GM12864 (cell line): ENCODE measurements around the gene CDH13.

Experiments used
- DNase-seq: peaks from one replicate; pipeline ENCODE4 v3.0.0-alpha.2; 2011; ENCODE audit warnings: low read depth
- H3K4me3 ChIP-seq: 2 replicates; pipeline ENCODE4 v1.5.1; 2011; ENCODE audit warnings: mild to moderate bottlenecking, low read depth, low read length, control low read depth
- TF ChIP-seq, protein P1 (sequence below): IDR thresholded peaks from 2 replicates; pipeline ENCODE4 v1.5.1; 2011; ENCODE audit warnings: low read depth, mild to moderate bottlenecking, moderate library complexity, low read length, control low read depth, inconsistent platforms; ENCODE audit errors: missing control alignments

CDH13 gene

GRCh38 chr16:83490073-83490472 is 863.3 kb downstream of the CDH13 start:
- no peak for DNase-seq
- H3K4me3 ChIP-seq = no peak overlapping the region
- TF ChIP-seq, protein P1, sequence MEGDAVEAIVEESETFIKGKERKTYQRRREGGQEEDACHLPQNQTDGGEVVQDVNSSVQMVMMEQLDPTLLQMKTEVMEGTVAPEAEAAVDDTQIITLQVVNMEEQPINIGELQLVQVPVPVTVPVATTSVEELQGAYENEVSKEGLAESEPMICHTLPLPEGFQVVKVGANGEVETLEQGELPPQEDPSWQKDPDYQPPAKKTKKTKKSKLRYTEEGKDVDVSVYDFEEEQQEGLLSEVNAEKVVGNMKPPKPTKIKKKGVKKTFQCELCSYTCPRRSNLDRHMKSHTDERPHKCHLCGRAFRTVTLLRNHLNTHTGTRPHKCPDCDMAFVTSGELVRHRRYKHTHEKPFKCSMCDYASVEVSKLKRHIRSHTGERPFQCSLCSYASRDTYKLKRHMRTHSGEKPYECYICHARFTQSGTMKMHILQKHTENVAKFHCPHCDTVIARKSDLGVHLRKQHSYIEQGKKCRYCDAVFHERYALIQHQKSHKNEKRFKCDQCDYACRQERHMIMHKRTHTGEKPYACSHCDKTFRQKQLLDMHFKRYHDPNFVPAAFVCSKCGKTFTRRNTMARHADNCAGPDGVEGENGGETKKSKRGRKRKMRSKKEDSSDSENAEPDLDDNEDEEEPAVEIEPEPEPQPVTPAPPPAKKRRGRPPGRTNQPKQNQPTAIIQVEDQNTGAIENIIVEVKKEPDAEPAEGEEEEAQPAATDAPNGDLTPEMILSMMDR = no peak

- TF ChIP-seq, protein P1 = no peak
- H3K4me3 ChIP-seq = no peak overlapping the region
- no peak for DNase-seq
Measured at GRCh38 chr16:83494459-83494858, 867.7 kb downstream of the CDH13 start.

GRCh38 chr16:83501481-83501880 is 874.7 kb downstream of the CDH13 start:
- no peak for DNase-seq
- H3K4me3 ChIP-seq = no peak overlapping the region
- TF ChIP-seq, protein P1 = no peak

DNA sequence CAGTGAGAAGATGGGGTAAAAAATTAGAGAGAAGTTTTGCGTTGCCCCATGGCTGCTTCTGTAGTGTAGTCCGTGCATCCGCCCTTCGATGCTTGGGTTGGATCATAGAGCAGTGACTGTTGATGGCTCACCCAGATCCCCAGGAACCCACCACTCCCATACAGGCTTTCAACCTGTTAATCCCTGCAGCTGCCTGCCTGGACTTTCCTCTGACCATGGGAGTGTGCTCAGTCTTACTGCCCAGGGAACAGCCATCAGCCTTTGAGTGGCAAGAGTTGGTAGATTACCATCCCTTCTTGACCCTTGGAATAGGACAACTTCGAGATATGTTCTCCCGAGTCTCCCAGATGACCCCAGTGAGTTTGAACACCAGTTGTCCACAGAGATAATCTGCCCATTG is 881.5 kb downstream of the CDH13 start:
- H3K4me3 ChIP-seq = no peak overlapping the region
- TF ChIP-seq, protein P1 = no peak
- DNase-seq = no peak

- DNase-seq = no peak
- H3K4me3 ChIP-seq = no peak overlapping the region
- TF ChIP-seq, protein P1 = no peak
Measured at GRCh38 chr16:83509316-83509715, 882.5 kb downstream of the CDH13 start.

- TF ChIP-seq, protein P1 = no peak
- H3K4me3 ChIP-seq = no peak overlapping the region
- DNase-seq = no peak
Measured at GRCh38 chr16:83510906-83511305, 884.1 kb downstream of the CDH13 start.

DNA sequence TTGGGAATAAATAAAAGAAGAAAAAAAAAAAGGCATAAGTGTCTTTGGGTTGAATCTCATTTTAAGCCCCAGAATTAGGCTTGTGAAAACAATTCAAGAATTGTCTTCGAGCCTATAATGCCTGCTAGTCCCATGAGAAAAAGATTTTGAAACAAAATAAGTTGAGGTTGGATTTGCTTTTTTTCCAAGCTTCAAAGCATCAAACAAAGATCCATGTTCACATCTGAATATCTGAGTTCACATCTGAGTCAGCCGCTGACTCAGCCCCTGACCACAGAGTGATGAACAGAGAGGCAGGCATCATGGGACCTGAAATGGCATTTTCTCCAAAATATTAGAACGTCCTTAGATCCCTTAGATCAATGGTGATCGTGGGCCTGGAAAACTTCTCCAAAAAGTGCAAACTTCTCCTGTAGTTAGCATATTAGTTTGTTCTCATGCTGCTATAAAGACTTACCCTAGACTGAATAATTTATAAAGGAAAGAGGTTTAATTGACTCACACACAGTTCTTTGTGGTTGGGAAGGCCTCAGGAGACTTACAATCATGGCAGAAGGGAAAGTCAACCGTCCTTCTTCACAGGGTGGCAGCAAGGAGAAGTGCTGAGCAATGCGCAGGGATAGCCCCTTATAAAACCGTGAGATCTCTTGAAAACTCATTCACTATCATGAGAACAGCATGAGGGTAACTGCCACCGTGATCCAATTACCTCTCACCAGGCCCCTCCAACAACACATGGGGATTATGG is 886.4 kb downstream of the CDH13 start:
- H3K4me3 ChIP-seq = no peak overlapping the region
- no peak for DNase-seq
- TF ChIP-seq, protein P1 = no peak
